WERI-Rb-1 (cell line): ENCODE measurements around the gene BRF1.
A peak's percentile ranks its signal among the peaks of the same experiment; 100 is the strongest.

Experiments
- DNase-seq: peaks from one replicate; pipeline ENCODE4 v3.0.0-alpha.2; 2020
- H3K27ac ChIP-seq: fragments of 250-450 bp; sonication (Bioruptor Pico); 2 replicates; pipeline ENCODE4 v1.5.1; 2020; ENCODE audit warnings: mild to moderate bottlenecking, moderate library complexity
- H3K27me3 ChIP-seq: fragments of 250-450 bp; sonication (Bioruptor Pico); 2 replicates; pipeline ENCODE4 v1.5.1; 2021; ENCODE audit warnings: mild to moderate bottlenecking, low read depth, moderate library complexity; ENCODE audit not compliant: insufficient read depth, severe bottlenecking
- H3K36me3 ChIP-seq: fragments of 250-450 bp; sonication (Bioruptor Pico); 2 replicates; pipeline ENCODE4 v1.5.1; 2020; ENCODE audit warnings: mild to moderate bottlenecking, moderate library complexity
- H3K4me3 ChIP-seq: 2 replicates; pipeline ENCODE4 v1.5.1; 2011; ENCODE audit warnings: low read depth, mild to moderate bottlenecking, control low read depth, low read length
- H3K9me3 ChIP-seq: fragments of 250-450 bp; sonication (Bioruptor Pico); 2 replicates; pipeline ENCODE4 v1.5.1; 2021; ENCODE audit warnings: mild to moderate bottlenecking, moderate library complexity; ENCODE audit not compliant: severe bottlenecking
- CTCF ChIP-seq: IDR thresholded peaks from 2 replicates; pipeline ENCODE4 v1.5.1; 2011; ENCODE audit warnings: low read depth, mild to moderate bottlenecking, control low read depth, inconsistent platforms, low read length

BRF1 gene

GRCh38 chr14:105300542-105301102 lies at the start of gene BRF1:
TSS of gene BRF1 (minus strand) at chr14:105301001. CDS start at chr14:105300629, 372 bp downstream.
- Histone ChIP-seq H3K9me3 (no peaks in the 10 kb centered on the region), H3K4me3 (peak within 1 kb of the TSS; percentile 80), H3K27me3 (no peaks in the 10 kb centered on the region), H3K27ac (peak within 1 kb of the TSS; percentile 85), H3K36me3 (no peaks in the 10 kb centered on the region; the same call in 1 of the 2 replicates)
- peak; percentile 96 for DNase-seq
- no peak for TF ChIP-seq CTCF

- Histone ChIP-seq H3K9me3 (no peaks in the 10 kb centered on the region), H3K4me3 (no peak overlapping the region), H3K27ac (no peak overlapping the region), H3K36me3 (peaks cover 7% of the 10 kb centered on the region), H3K27me3 (no peaks in the 10 kb centered on the region)
- no peak for TF ChIP-seq CTCF
- DNase-seq = no peak
These were observed 49.2 kb upstream of the BRF1 start for GRCh38 chr14:105349992-105350391.

GRCh38 chr14:105348945-105349699 lies 48.3 kb upstream of the BRF1 start:
- DNase-seq = no peak
- Histone ChIP-seq H3K36me3 (peaks cover 2% of the 10 kb centered on the region; the same call in 1 of the 2 replicates), H3K27ac (no peak overlapping the region), H3K9me3 (peaks cover 3% of the 10 kb centered on the region), H3K4me3 (no peak overlapping the region), H3K27me3 (no peaks in the 10 kb centered on the region)
- TF ChIP-seq CTCF = no peak

GRCh38 chr14:105348169-105348944 lies 47.6 kb upstream of the BRF1 start:
- H3K27me3 ChIP-seq = no peaks in the 10 kb centered on the region
- TF ChIP-seq CTCF = no peak
- H3K4me3 ChIP-seq = no peak overlapping the region
- no peak for DNase-seq
- H3K36me3 ChIP-seq = no peaks in the 10 kb centered on the region
- peaks cover 3% of the 10 kb centered on the region for H3K9me3 ChIP-seq
- H3K27ac ChIP-seq = no peak overlapping the region

GRCh38 chr14:105347587-105347968 lies 46.8 kb upstream of the BRF1 start:
- H3K27me3 ChIP-seq = no peaks in the 10 kb centered on the region
- peaks cover 3% of the 10 kb centered on the region for H3K9me3 ChIP-seq
- no peak overlapping the region for H3K4me3 ChIP-seq
- no peak for TF ChIP-seq CTCF
- DNase-seq = no peak
- no peak overlapping the region for H3K27ac ChIP-seq
- H3K36me3 ChIP-seq = no peaks in the 10 kb centered on the region
